C4-2B (cell line): ENCODE measurements around the gene OR1F1.

Experiments
- H3K27ac ChIP-seq: fragments of 450-650 bp; 2 replicates; pipeline ENCODE4 v1.5.1; 2017
- ZFX ChIP-seq: fragments of 450-650 bp; IDR thresholded peaks from 2 replicates; pipeline ENCODE4 v1.6.1; 2017
- TF ChIP-seq, protein P1 (sequence below): fragments of 450-650 bp; conservative IDR thresholded peaks from 2 replicates; pipeline ENCODE4 v1.5.1; 2017; ENCODE audit warnings: mild to moderate bottlenecking

OR1F1 gene

GRCh38 chr16:3147757-3148104 is 40.3 kb upstream of the OR1F1 start:
- H3K27ac ChIP-seq, result no peak overlapping the region
- TF ChIP-seq, protein P1, sequence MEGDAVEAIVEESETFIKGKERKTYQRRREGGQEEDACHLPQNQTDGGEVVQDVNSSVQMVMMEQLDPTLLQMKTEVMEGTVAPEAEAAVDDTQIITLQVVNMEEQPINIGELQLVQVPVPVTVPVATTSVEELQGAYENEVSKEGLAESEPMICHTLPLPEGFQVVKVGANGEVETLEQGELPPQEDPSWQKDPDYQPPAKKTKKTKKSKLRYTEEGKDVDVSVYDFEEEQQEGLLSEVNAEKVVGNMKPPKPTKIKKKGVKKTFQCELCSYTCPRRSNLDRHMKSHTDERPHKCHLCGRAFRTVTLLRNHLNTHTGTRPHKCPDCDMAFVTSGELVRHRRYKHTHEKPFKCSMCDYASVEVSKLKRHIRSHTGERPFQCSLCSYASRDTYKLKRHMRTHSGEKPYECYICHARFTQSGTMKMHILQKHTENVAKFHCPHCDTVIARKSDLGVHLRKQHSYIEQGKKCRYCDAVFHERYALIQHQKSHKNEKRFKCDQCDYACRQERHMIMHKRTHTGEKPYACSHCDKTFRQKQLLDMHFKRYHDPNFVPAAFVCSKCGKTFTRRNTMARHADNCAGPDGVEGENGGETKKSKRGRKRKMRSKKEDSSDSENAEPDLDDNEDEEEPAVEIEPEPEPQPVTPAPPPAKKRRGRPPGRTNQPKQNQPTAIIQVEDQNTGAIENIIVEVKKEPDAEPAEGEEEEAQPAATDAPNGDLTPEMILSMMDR, result no peak
- no peak for TF ChIP-seq ZFX

DNA sequence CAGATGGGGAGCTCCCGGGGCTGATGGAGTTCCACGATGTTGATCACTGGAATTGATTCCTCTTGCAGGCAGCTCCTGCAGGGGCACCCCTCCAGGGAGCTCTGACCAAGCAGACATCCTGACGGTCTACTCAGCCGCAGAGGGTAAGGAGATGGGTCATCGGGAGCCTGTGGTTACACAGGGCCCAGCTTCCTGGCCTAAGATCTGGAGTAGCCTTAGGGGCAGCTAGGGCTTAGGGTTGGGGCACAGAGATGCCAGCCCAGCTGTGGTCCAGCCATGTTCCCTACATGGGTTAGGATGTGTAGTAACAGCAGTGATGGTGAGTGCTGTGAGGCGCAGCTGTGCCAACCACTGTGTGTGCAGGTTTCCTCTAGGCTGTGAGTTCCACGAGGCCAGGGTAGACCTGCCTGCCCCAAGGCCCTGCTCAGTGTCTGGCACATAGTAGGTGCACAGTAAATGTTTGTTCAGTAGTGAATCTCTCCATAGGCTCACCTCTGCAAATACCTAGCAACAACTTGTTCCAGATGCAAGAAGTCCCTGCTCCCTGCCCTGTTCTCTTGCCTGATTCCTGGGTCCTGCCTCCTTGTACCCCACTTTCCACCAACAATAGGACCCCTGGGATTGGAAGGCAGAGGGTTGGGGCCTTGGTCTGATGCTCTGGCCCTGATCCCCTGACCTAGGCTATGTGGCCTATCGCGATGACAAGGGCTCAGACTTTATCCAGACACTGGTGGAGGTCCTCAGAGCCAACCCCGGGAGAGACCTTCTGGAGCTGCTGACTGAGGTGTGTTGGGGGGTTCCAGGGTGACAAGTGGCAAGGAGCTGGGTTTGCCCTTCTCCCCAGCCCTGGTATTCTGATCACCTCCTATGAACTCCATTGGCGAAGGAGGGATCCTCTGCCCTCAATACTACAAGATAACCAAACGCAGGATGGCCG is 39.5 kb upstream of the OR1F1 start:
- H3K27ac ChIP-seq, result no peak overlapping the region; the same call in 1 of the 2 replicates
- TF ChIP-seq, protein P1, result no peak
- no peak for TF ChIP-seq ZFX

DNA sequence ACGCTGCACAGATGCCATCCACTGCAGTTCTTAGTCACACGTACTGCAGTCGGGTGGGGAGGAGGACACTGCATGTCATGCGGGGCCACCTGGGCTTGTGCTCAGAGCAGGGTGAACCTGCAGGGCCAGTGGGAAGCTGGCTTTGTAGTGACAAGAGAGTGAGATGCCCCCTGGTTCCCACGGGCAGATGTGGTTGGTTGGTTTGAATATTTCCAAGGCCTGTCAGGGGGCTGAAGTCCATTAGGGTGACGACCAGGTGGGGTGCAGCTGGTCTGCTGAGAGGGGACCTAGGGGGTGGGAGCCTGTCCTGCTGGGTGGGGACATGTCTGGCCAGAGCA is 38.8 kb upstream of the OR1F1 start:
- TF ChIP-seq, protein P1, result no peak
- no peak for TF ChIP-seq ZFX
- H3K27ac ChIP-seq, result peak overlapping the region; percentile 78; the same call in 1 of the 2 replicates

DNA sequence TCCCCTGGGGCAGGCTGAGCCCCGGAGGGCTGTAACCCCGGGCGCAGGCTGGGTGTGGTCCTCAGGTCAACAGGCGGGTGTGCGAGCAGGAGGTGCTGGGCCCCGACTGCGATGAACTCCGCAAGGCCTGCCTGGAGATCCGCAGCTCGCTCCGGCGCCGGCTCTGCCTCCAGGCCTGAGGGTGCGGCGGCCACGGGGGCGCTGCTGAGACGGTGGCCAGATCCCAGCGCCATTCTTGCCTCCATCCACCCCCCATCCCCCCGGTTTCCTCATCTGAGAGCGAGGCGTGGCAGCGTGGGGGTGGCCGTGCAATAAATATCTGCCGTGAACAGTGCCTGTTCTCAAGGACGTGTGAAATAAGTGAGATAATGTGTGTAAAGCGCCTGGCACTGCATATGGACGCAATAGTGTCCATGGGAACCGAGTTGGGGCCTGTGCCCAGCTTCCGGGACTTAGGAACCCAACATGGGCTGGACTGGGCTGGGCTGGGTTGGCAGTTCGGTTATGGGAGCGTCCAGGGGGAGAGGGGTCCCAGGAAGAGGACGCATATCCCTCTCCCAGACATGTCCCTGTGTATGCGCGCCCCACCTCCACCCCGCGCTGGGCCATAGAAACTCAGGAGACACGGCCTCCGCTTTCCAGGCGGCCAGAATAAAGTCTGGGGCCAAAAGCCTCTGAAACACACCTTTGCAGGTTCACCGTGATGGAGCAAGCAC is 38.2 kb upstream of the OR1F1 start:
- peak; percentile 31; the same call in 1 of the 2 replicates for TF ChIP-seq ZFX
- TF ChIP-seq, protein P1, result peak; percentile 78

DNA sequence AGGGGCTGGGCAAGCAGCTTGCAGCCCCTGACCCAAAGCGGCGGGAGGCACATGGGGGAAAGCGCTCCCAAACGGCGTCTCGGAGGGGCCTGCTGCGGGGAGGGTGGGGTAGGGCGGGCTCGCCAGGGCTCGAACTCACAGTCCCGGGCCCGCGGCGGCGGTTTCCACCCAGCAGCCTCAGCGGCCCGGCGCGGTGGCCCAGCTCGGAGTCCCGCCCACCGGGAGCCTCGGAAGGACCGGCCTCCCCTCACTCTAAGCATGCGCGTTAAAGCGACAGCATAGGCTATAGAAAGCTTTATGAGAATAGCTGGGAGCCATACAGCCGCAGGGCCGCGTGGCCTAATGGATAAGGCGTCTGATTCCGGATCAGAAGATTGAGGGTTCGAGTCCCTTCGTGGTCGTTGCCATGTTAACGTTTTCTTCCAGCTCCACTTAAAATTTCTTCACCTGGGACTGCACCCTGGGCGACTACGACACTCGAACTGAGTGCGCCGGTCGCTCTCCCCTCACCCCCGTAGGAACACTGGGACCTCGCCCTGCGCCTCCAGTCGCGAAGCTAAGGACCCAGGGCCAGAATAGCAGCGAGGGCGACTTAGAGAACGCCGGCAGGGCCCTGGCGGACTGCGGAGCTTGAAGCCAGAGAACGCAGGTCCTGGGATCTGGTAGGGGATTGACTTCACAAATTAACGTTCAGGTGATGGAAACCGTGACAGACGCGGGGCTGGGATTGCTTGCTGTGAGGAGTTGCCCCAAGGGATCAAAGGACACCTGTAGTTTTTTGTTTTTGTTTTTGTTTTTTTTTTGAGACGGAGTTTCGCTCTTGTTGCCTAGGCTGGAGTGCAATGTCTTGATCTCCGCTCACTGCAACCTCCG is 37.4 kb upstream of the OR1F1 start:
- no peak for TF ChIP-seq ZFX
- TF ChIP-seq, protein P1, result no peak
- H3K27ac ChIP-seq, result peak overlapping the region; percentile 78

More for the DNA sequence above, 38.2 kb upstream of the OR1F1 start:
- peak overlapping the region; percentile 78 for H3K27ac ChIP-seq

DNA sequence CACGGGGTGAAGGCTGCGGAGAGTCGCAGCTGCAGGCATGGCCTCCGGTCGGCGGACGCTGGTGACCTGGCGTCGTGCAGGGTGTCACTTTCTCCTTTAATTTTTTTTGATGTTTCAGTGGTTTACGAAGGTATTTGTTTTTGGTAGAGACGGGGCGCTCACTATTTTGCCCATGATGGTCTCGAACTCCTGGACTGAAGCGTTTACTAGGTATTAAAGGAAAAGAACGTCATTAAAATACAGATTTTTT is 36.1 kb upstream of the OR1F1 start:
- peak overlapping the region; percentile 0; the same call in 1 of the 2 replicates for H3K27ac ChIP-seq
- TF ChIP-seq ZFX, result no peak
- TF ChIP-seq, protein P1, result no peak
